Neural cell (in vitro differentiated cells): ENCODE data around the gene ZNF280C. TPM values are rescaled to one million over a fixed set of nuclear protein-coding genes. Genes with fewer than 3 reads are reported as not detected.

Experiments used
- H2AFZ ChIP-seq: fragments of 200-600, 300-800 bp; sonication (generic), shearing (Covaris generic); 2 replicates; pipeline ENCODE4 v1.6.0; 2014; ENCODE audit warnings: low read depth, mild to moderate bottlenecking, antibody characterized with exemption, low read length, moderate library complexity
- H3F3A ChIP-seq: fragments of 200-600 bp; shearing (Covaris generic); 2 replicates; pipeline ENCODE4 v1.6.1; 2016; ENCODE audit warnings: mild to moderate bottlenecking, moderate library complexity, mixed read lengths, antibody characterized with exemption, low read length; ENCODE audit not compliant: insufficient read depth, poor library complexity, severe bottlenecking
- H3K27ac ChIP-seq: fragments of 200-600, 300-800 bp; sonication (generic), shearing (Covaris generic); 2 replicates; pipeline ENCODE4 v1.5.1; 2014; ENCODE audit warnings: mild to moderate bottlenecking, low read length, moderate library complexity
- H3K27me3 ChIP-seq: fragments of 300-800, 200-600 bp; sonication (generic), shearing (Covaris generic); 2 replicates; pipeline ENCODE4 v1.6.0; 2014; ENCODE audit warnings: mild to moderate bottlenecking, low read depth, low read length, moderate library complexity; ENCODE audit not compliant: insufficient read depth
- H3K36me3 ChIP-seq: fragments of 300-800, 200-600 bp; sonication (generic), shearing (Covaris generic); 2 replicates; pipeline ENCODE4 v1.5.1; 2014; ENCODE audit warnings: mild to moderate bottlenecking, antibody characterized with exemption, low read length, moderate library complexity; ENCODE audit not compliant: insufficient read depth
- H3K4me2 ChIP-seq: fragments of 300-800, 200-600 bp; sonication (generic), shearing (Covaris generic); 2 replicates; pipeline ENCODE4 v1.6.0; 2014; ENCODE audit warnings: mild to moderate bottlenecking, low read length
- H3K4me3 ChIP-seq: fragments of 300-800, 200-600 bp; sonication (generic), shearing (Covaris generic); 2 replicates; pipeline ENCODE4 v1.5.1; 2014; ENCODE audit warnings: mild to moderate bottlenecking, low read length, moderate library complexity
- H3K79me2 ChIP-seq: fragments of 200-600 bp; shearing (Covaris generic); replicated peaks from 2 replicates; pipeline ENCODE4 v1.6.0; 2014; ENCODE audit warnings: mild to moderate bottlenecking, low read length, moderate library complexity; ENCODE audit not compliant: insufficient read depth
- H3K9ac ChIP-seq: fragments of 300-800, 200-600 bp; sonication (generic), shearing (Covaris generic); 2 replicates; pipeline ENCODE4 v1.6.1; 2016; ENCODE audit warnings: mild to moderate bottlenecking, low read length, mixed read lengths
- H3K9me2 ChIP-seq: fragments of 200-600 bp; shearing (Covaris generic); 2 replicates; pipeline ENCODE4 v1.6.1; 2016; ENCODE audit warnings: mild to moderate bottlenecking, low read length, mixed read lengths; ENCODE audit not compliant: insufficient read depth
- H3K9me3 ChIP-seq: fragments of 200-600, 300-800 bp; sonication (generic), shearing (Covaris generic); 2 replicates; pipeline ENCODE4 v1.6.1; 2016; ENCODE audit warnings: mild to moderate bottlenecking, mixed run types, low read length, moderate library complexity, mixed read lengths
- H4K20me1 ChIP-seq: fragments of 200-600 bp; shearing (Covaris generic); 2 replicates; pipeline ENCODE4 v1.6.1; 2016; ENCODE audit warnings: mild to moderate bottlenecking, mixed run types; ENCODE audit not compliant: insufficient read depth
- CTCF ChIP-seq: fragments of 450-650 bp; IDR thresholded peaks from 2 replicates; pipeline ENCODE4 v1.5.1; 2014; ENCODE audit warnings: antibody characterized with exemption, mild to moderate bottlenecking, moderate library complexity; ENCODE audit not compliant: poor library complexity, severe bottlenecking
- EP300 ChIP-seq: fragments of 450-650 bp; conservative IDR thresholded peaks from 2 replicates; pipeline ENCODE4 v1.6.1; 2014; ENCODE audit warnings: antibody characterized with exemption, mild to moderate bottlenecking, moderate library complexity; ENCODE audit not compliant: poor library complexity, severe bottlenecking
- EZH2 ChIP-seq: fragments of 200-600, 300-800 bp; shearing (Covaris generic), sonication (generic); IDR thresholded peaks from 2 replicates; pipeline ENCODE4 v1.6.1; 2014; ENCODE audit warnings: antibody characterized with exemption, low read length, borderline replicate concordance, mild to moderate bottlenecking; ENCODE audit not compliant: insufficient read depth, poor library complexity, severe bottlenecking
- MXI1 ChIP-seq: fragments of 450-650 bp; conservative IDR thresholded peaks from 2 replicates; pipeline ENCODE4 v1.6.1; 2014; ENCODE audit warnings: antibody characterized with exemption, mild to moderate bottlenecking; ENCODE audit not compliant: poor library complexity, severe bottlenecking
- POLR2AphosphoS5 ChIP-seq: IDR thresholded peaks from 2 replicates; pipeline ENCODE4 v1.6.1; 2012
- RAD21 ChIP-seq: fragments of 450-650 bp; conservative IDR thresholded peaks from 2 replicates; pipeline ENCODE4 v1.6.1; 2014; ENCODE audit warnings: antibody characterized with exemption, mild to moderate bottlenecking, moderate library complexity
- REST ChIP-seq: IDR thresholded peaks from 2 replicates; pipeline ENCODE4 v1.6.1; 2012; ENCODE audit warnings: borderline replicate concordance
- SMC3 ChIP-seq: fragments of 450-650 bp; conservative IDR thresholded peaks from 2 replicates; pipeline ENCODE4 v1.6.1; 2014; ENCODE audit warnings: antibody characterized with exemption, mild to moderate bottlenecking, moderate library complexity; ENCODE audit not compliant: poor library complexity
- TAF1 ChIP-seq: IDR thresholded peaks from 2 replicates; pipeline ENCODE4 v1.6.1; 2012; ENCODE audit warnings: low read depth
- polyA plus RNA-seq: library from polyadenylated mRNA; depleted of rRNA; stranded (reverse); fragments of >200 nt; gene quantifications from 2 replicates; pipeline ENCODE4 v1.2.3, GENCODE V29; 2014

Gene ZNF280C
- polyA plus RNA-seq, 1 donor from 2014 or later: 9.5 TPM

GRCh38 chrX:130162094-130162735, 106.5 kb downstream of the ZNF280C start:
- Histone ChIP-seq H3K9me3 (no peaks in the 10 kb centered on the region), H3K36me3 (no peaks in the 10 kb centered on the region), H3K27me3 (no peaks in the 10 kb centered on the region), H3K4me2 (no peak overlapping the region), H2AFZ (no peak overlapping the region), H3K9me2 (no peaks in the 10 kb centered on the region), H3K27ac (no peak overlapping the region), H3F3A (no peaks in the 10 kb centered on the region), H4K20me1 (no peaks in the 10 kb centered on the region), H3K9ac (no peak overlapping the region), H3K79me2 (peaks cover 5% of the 10 kb centered on the region), H3K4me3 (no peak overlapping the region)
- TF ChIP-seq REST: no peak
- no peak for TF ChIP-seq CTCF
- TF ChIP-seq MXI1: no peak
- TF ChIP-seq POLR2AphosphoS5: no peak
- no peak for TF ChIP-seq TAF1
- no peak for TF ChIP-seq RAD21
- TF ChIP-seq EZH2: no peak
- no peak for TF ChIP-seq SMC3
- no peak for TF ChIP-seq EP300

GRCh38 chrX:130159776-130160175, 108.9 kb downstream of the ZNF280C start:
- Histone ChIP-seq H3K9ac (no peak overlapping the region), H3F3A (no peaks in the 10 kb centered on the region), H3K27me3 (no peaks in the 10 kb centered on the region), H3K9me2 (no peaks in the 10 kb centered on the region), H4K20me1 (no peaks in the 10 kb centered on the region), H3K4me3 (no peak overlapping the region), H3K79me2 (peaks cover 3% of the 10 kb centered on the region), H3K4me2 (no peak overlapping the region), H2AFZ (no peak overlapping the region), H3K27ac (no peak overlapping the region), H3K9me3 (no peaks in the 10 kb centered on the region), H3K36me3 (no peaks in the 10 kb centered on the region)
- TF ChIP-seq MXI1: no peak
- TF ChIP-seq SMC3: no peak
- no peak for TF ChIP-seq RAD21
- TF ChIP-seq TAF1: no peak
- TF ChIP-seq EP300: no peak
- TF ChIP-seq POLR2AphosphoS5: no peak

- Histone ChIP-seq H3K4me3 (no peak overlapping the region), H3K9me2 (no peaks in the 10 kb centered on the region), H3K79me2 (no peaks in the 10 kb centered on the region), H4K20me1 (no peaks in the 10 kb centered on the region), H3K36me3 (no peaks in the 10 kb centered on the region), H3K4me2 (no peak overlapping the region), H3F3A (no peaks in the 10 kb centered on the region), H3K9ac (no peak overlapping the region), H3K27me3 (no peaks in the 10 kb centered on the region), H2AFZ (no peak overlapping the region), H3K27ac (no peak overlapping the region), H3K9me3 (no peaks in the 10 kb centered on the region)
- TF ChIP-seq CTCF (no peak), EP300 (no peak), REST (no peak), POLR2AphosphoS5 (no peak), EZH2 (no peak), TAF1 (no peak), SMC3 (no peak), RAD21 (no peak), MXI1 (no peak)
Measured at GRCh38 chrX:130158311-130158710, 110.4 kb downstream of the ZNF280C start.
